ENCODE measurements around the gene GDI1. TPM values are rescaled to one million over a fixed set of nuclear protein-coding genes. Genes with fewer than 3 reads are reported as not detected.

Gene GDI1
- total RNA-seq, 1 donor from 2014 or later: 143 TPM

DNA sequence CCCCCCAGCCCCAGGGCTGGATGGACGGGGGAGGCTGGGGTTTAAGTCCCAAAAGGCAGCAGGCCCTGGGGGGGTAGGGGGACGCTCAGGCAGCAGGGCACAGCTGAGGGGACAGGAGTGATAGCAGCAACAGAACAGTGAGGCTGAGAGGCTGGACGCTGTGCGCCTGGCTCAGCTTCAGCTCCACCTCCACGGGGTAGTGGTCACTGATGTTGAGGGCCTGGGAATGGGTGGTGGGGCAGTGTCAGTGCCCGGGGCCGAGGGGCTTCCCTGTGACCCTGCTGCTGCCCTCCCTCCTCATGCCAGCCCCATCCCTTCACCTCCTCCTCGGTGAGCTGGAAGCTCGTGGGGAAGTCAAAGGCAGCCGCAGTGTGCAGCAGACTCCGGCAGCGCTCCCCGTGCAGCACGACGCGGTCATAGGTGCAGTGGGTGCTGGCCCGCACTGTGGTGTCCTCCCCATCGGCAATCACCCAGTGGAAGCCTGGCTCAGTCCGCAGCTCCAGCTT, 34.3 kb upstream of the GDI1 start:
- Histone ChIP-seq H3K4me1 (ENCODE audit: insufficient read depth, low read length) (peaks cover 4% of the 10 kb centered on the region), H3K27me3 (ENCODE audit: insufficient read depth, low read length) (no peaks in the 10 kb centered on the region), H4K20me1 (ENCODE audit: insufficient read depth, low read length) (peaks cover 37% of the 10 kb centered on the region), H3K9me3 (ENCODE audit: insufficient read depth, low read depth, low read length) (no peaks in the 10 kb centered on the region), H3K4me3 (ENCODE audit: insufficient read depth, low read depth, low read length) (no peak overlapping the region), H2AFZ (ENCODE audit: low read depth, low read length) (no peak overlapping the region), H3K9ac (ENCODE audit: low read length) (no peak overlapping the region), H3K36me3 (ENCODE audit: insufficient read depth, low read length) (peaks cover 14% of the 10 kb centered on the region), H3K27ac (ENCODE audit: low read depth, low read length) (no peak overlapping the region), H3K4me2 (ENCODE audit: low read length) (no peak overlapping the region), H3K79me2 (ENCODE audit: insufficient read depth, low read length) (peaks cover 23% of the 10 kb centered on the region)
- Mint-ChIP-seq H3K36me3 (ENCODE audit: low read depth, unreplicated experiment) (peaks cover 13% of the 10 kb centered on the region), H3K27ac (ENCODE audit: unreplicated experiment) (no peak overlapping the region), H3K27me3 (ENCODE audit: low read depth, unreplicated experiment) (no peaks in the 10 kb centered on the region), H3K9me3 (ENCODE audit: unreplicated experiment) (no peaks in the 10 kb centered on the region), H3K4me1 (ENCODE audit: low read depth, unreplicated experiment) (peaks cover 7% of the 10 kb centered on the region), H3K4me3 (ENCODE audit: unreplicated experiment) (no peak overlapping the region)
- no peak for TF ChIP-seq CTCF (IDR thresholded peaks at IDR 0.05; ENCODE audit: insufficient read depth, low read depth, low read length)
- TF ChIP-seq EZH2 (IDR thresholded peaks at IDR 0.05; ENCODE audit: insufficient read depth, low read length): no peak
- DNase-seq (ENCODE audit: low read depth): no peak
- no peak for FAIRE-seq

DNA sequence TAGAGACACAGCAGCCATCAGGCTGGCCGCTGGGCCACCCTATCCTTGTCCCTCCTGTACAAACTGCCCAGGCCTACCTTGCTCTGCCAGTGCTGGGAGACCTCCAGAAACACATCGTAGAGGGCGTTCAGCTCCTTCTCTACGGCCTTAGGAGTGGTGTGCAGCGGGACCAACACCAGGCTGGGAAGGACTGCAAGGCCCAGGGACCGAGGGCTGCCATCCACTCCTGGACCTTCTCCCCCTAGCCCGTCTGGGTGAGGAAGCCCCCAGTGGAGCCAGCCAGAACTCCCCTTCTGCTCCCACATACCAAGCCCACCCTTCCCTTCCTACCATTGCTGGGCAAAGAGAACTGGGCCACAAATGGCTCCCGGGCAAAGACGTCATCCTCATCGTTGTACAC, 33.8 kb upstream of the GDI1 start:
- Histone ChIP-seq H4K20me1 (ENCODE audit: insufficient read depth, low read length) (peaks cover 37% of the 10 kb centered on the region), H3K4me3 (ENCODE audit: insufficient read depth, low read depth, low read length) (no peak overlapping the region), H3K9me3 (ENCODE audit: insufficient read depth, low read depth, low read length) (no peaks in the 10 kb centered on the region), H2AFZ (ENCODE audit: low read depth, low read length) (no peak overlapping the region), H3K9ac (ENCODE audit: low read length) (no peak overlapping the region), H3K4me1 (ENCODE audit: insufficient read depth, low read length) (peaks cover 4% of the 10 kb centered on the region), H3K27me3 (ENCODE audit: insufficient read depth, low read length) (no peaks in the 10 kb centered on the region), H3K27ac (ENCODE audit: low read depth, low read length) (no peak overlapping the region), H3K4me2 (ENCODE audit: low read length) (no peak overlapping the region), H3K79me2 (ENCODE audit: insufficient read depth, low read length) (peaks cover 23% of the 10 kb centered on the region), H3K36me3 (ENCODE audit: insufficient read depth, low read length) (peaks cover 14% of the 10 kb centered on the region)
- H3K27me3 Mint-ChIP-seq (ENCODE audit: low read depth, unreplicated experiment): no peaks in the 10 kb centered on the region
- H3K4me3 Mint-ChIP-seq (ENCODE audit: unreplicated experiment): no peak overlapping the region
- H3K9me3 Mint-ChIP-seq (ENCODE audit: unreplicated experiment): no peaks in the 10 kb centered on the region
- no peak overlapping the region for H3K27ac Mint-ChIP-seq (ENCODE audit: unreplicated experiment)
- no peak for FAIRE-seq
- no peak for TF ChIP-seq CTCF (IDR thresholded peaks at IDR 0.05; ENCODE audit: insufficient read depth, low read depth, low read length)
- no peak for TF ChIP-seq EZH2 (IDR thresholded peaks at IDR 0.05; ENCODE audit: insufficient read depth, low read length)
- no peak for DNase-seq (ENCODE audit: low read depth)
- peaks cover 13% of the 10 kb centered on the region for H3K36me3 Mint-ChIP-seq (ENCODE audit: low read depth, unreplicated experiment)
- peaks cover 7% of the 10 kb centered on the region for H3K4me1 Mint-ChIP-seq (ENCODE audit: low read depth, unreplicated experiment)

DNA sequence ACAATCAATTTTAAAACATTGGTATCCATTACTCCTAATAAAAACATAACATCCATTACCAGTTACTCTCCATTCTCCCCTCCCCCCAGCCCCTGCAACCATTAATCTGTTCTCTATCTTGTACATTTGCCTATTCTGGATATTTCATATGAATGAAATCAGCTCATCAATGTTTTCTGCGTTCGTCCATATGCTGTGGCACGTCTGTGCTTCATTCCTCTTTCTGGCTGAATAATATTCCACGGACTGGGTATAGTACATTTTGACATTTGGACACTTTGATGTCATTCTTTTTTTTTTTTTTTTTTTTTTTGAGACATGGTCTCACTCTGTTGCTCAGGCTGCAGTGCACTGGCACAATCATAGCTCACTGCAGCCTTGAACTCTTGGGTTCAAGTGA, 33.1 kb upstream of the GDI1 start:
- H3K4me3 Mint-ChIP-seq (ENCODE audit: unreplicated experiment): no peak overlapping the region
- FAIRE-seq: no peak
- DNase-seq (ENCODE audit: low read depth): no peak

More for the DNA sequence above, 33.1 kb upstream of the GDI1 start:
- peaks cover 8% of the 10 kb centered on the region for H3K36me3 Mint-ChIP-seq (ENCODE audit: low read depth, unreplicated experiment)
- Histone ChIP-seq H2AFZ (ENCODE audit: low read depth, low read length) (no peak overlapping the region), H3K27me3 (ENCODE audit: insufficient read depth, low read length) (no peaks in the 10 kb centered on the region), H3K9ac (ENCODE audit: low read length) (no peak overlapping the region), H3K4me2 (ENCODE audit: low read length) (no peak overlapping the region), H3K9me3 (ENCODE audit: insufficient read depth, low read depth, low read length) (no peaks in the 10 kb centered on the region), H3K4me3 (ENCODE audit: insufficient read depth, low read depth, low read length) (no peak overlapping the region), H3K79me2 (ENCODE audit: insufficient read depth, low read length) (peaks cover 23% of the 10 kb centered on the region), H3K4me1 (ENCODE audit: insufficient read depth, low read length) (peaks cover 10% of the 10 kb centered on the region), H3K36me3 (ENCODE audit: insufficient read depth, low read length) (peaks cover 14% of the 10 kb centered on the region), H4K20me1 (ENCODE audit: insufficient read depth, low read length) (peaks cover 36% of the 10 kb centered on the region), H3K27ac (ENCODE audit: low read depth, low read length) (no peak overlapping the region)
- TF ChIP-seq CTCF (IDR thresholded peaks at IDR 0.05; ENCODE audit: insufficient read depth, low read depth, low read length) (no peak), EZH2 (IDR thresholded peaks at IDR 0.05; ENCODE audit: insufficient read depth, low read length) (no peak)
- no peaks in the 10 kb centered on the region for H3K9me3 Mint-ChIP-seq (ENCODE audit: unreplicated experiment)
- H3K4me1 Mint-ChIP-seq (ENCODE audit: low read depth, unreplicated experiment): peaks cover 7% of the 10 kb centered on the region
- H3K27ac Mint-ChIP-seq (ENCODE audit: unreplicated experiment): no peak overlapping the region
- H3K27me3 Mint-ChIP-seq (ENCODE audit: low read depth, unreplicated experiment): no peaks in the 10 kb centered on the region

Measured in astrocyte (in vitro differentiated cells and primary cell).